ENCODE data around the gene TSTD1. TPM values are rescaled to one million over a fixed set of nuclear protein-coding genes. Genes with fewer than 3 reads are reported as not detected.

Gene TSTD1
- total RNA-seq, 1 donor from 2014 or later: 0.73 TPM

GRCh38 chr1:161047436-161048420 is 9.0 kb upstream of the TSTD1 start:
- Mint-ChIP-seq H3K4me3 (ENCODE audit: unreplicated experiment) (peak overlapping the region; percentile 29), H3K36me3 (ENCODE audit: unreplicated experiment) (peaks cover 4% of the 10 kb centered on the region), H3K9me3 (ENCODE audit: unreplicated experiment) (peaks cover 24% of the 10 kb centered on the region), H3K27ac (ENCODE audit: unreplicated experiment) (peak overlapping the region; percentile 56), H3K27me3 (ENCODE audit: unreplicated experiment) (no peaks in the 10 kb centered on the region), H3K4me1 (ENCODE audit: unreplicated experiment) (peaks cover 14% of the 10 kb centered on the region)
- DNase-seq (ENCODE audit: extremely low spot score, unreplicated experiment): no peak
- TF ChIP-seq CTCF (IDR thresholded peaks at IDR 0.05): no peak

GRCh38 chr1:161046605-161047228 is 8.0 kb upstream of the TSTD1 start:
- Mint-ChIP-seq H3K9me3 (ENCODE audit: unreplicated experiment) (peaks cover 24% of the 10 kb centered on the region), H3K27ac (ENCODE audit: unreplicated experiment) (peak overlapping the region; percentile 100), H3K4me1 (ENCODE audit: unreplicated experiment) (peaks cover 14% of the 10 kb centered on the region), H3K4me3 (ENCODE audit: unreplicated experiment) (peak overlapping the region; percentile 93), H3K27me3 (ENCODE audit: unreplicated experiment) (no peaks in the 10 kb centered on the region), H3K36me3 (ENCODE audit: unreplicated experiment) (peaks cover 8% of the 10 kb centered on the region)
- no peak for DNase-seq (ENCODE audit: extremely low spot score, unreplicated experiment)
- TF ChIP-seq CTCF (IDR thresholded peaks at IDR 0.05): no peak

- H3K9me3 Mint-ChIP-seq (ENCODE audit: unreplicated experiment): peaks cover 24% of the 10 kb centered on the region
- H3K4me1 Mint-ChIP-seq (ENCODE audit: unreplicated experiment): peaks cover 14% of the 10 kb centered on the region
- H3K4me3 Mint-ChIP-seq (ENCODE audit: unreplicated experiment): peak within 1 kb of the TSS; percentile 93
- H3K27ac Mint-ChIP-seq (ENCODE audit: unreplicated experiment): peak within 1 kb of the TSS; percentile 100
- no peaks in the 10 kb centered on the region for H3K27me3 Mint-ChIP-seq (ENCODE audit: unreplicated experiment)
- peak; percentile 97 for DNase-seq (ENCODE audit: extremely low spot score, unreplicated experiment)
- no peak for TF ChIP-seq CTCF (IDR thresholded peaks at IDR 0.05)
- peaks cover 10% of the 10 kb centered on the region for H3K36me3 Mint-ChIP-seq (ENCODE audit: unreplicated experiment)
Observed at GRCh38 chr1:161045736-161046604, 7.2 kb upstream of the TSTD1 start, which contains the start of gene USF1. Gene USF1 (minus strand): TSS chr1:161045977. CDS start chr1:161043275, 2,702 bp downstream.

- no peak for TF ChIP-seq CTCF (IDR thresholded peaks at IDR 0.05)
- DNase-seq (ENCODE audit: extremely low spot score, unreplicated experiment): no peak
- Mint-ChIP-seq H3K4me1 (ENCODE audit: unreplicated experiment) (peaks cover 14% of the 10 kb centered on the region), H3K9me3 (ENCODE audit: unreplicated experiment) (peaks cover 24% of the 10 kb centered on the region), H3K4me3 (ENCODE audit: unreplicated experiment) (peak overlapping the region; percentile 93), H3K36me3 (ENCODE audit: unreplicated experiment) (peaks cover 15% of the 10 kb centered on the region), H3K27ac (ENCODE audit: unreplicated experiment) (peak overlapping the region; percentile 100), H3K27me3 (ENCODE audit: unreplicated experiment) (no peaks in the 10 kb centered on the region)
Observed at GRCh38 chr1:161044908-161045735, 6.4 kb upstream of the TSTD1 start.

Measured in osteocyte (in vitro differentiated cells).